CD8-positive, alpha-beta memory T cell (primary cell): ENCODE results near the gene PRPF4. TPM values are rescaled to one million over a fixed set of nuclear protein-coding genes. Genes with fewer than 3 reads are reported as not detected.
A peak's percentile ranks its signal among the peaks of the same experiment; 100 is the strongest.

Experiments
- CTCF ChIA-PET: fragments of 350-600 bp; sonication (Branson Sonifier 250); formaldehyde crosslinking; loops from one replicate; lab custom pipeline; 2021; ENCODE audit warnings: antibody characterized with exemption; lab: Charles Lee
- POLR2A ChIA-PET: fragments of 350-600 bp; sonication (Branson Sonifier 250); formaldehyde crosslinking; loops from one replicate; lab custom pipeline; 2021; ENCODE audit warnings: antibody characterized with exemption; lab: Charles Lee
- DNase-seq, 5 donors: peaks; one replicate each; pipeline versions ENCODE4 v3.0.0 to v3.0.0-alpha.2; 2020 to 2022; ENCODE audit warnings: mixed read lengths in 1 of 5
- H3K27ac ChIP-seq: one replicate; pipeline ENCODE4 v1.7.0; 2013; ENCODE audit warnings: low read depth, mild to moderate bottlenecking, low read length, moderate library complexity
- H3K27me3 ChIP-seq: 2 replicates; pipeline ENCODE4 v1.7.0; 2013; ENCODE audit warnings: low read length, mild to moderate bottlenecking; ENCODE audit not compliant: insufficient read depth, poor library complexity, severe bottlenecking
- H3K36me3 ChIP-seq: 2 replicates; pipeline ENCODE4 v1.7.0; 2013; ENCODE audit warnings: mild to moderate bottlenecking, low read length, moderate library complexity; ENCODE audit not compliant: insufficient read depth
- H3K4me1 ChIP-seq: 2 replicates; pipeline ENCODE4 v1.7.0; 2013; ENCODE audit warnings: mild to moderate bottlenecking, low read length, moderate library complexity; ENCODE audit not compliant: insufficient read depth
- H3K4me3 ChIP-seq: 2 replicates; pipeline ENCODE4 v1.7.0; 2013; ENCODE audit warnings: mild to moderate bottlenecking, low read length
- H3K9me3 ChIP-seq: 2 replicates; pipeline ENCODE4 v1.7.0; 2013; ENCODE audit warnings: mild to moderate bottlenecking, low read length
- H3K27ac Mint-ChIP-seq, 8 donors: one replicate each; pipeline ENCODE4 v1.8.0; 2020 to 2021; ENCODE audit warnings: mixed read lengths in 8 of 8, mild to moderate bottlenecking in 6 of 8, inconsistent platforms in 3 of 8, moderate library complexity in 3 of 8
- H3K27me3 Mint-ChIP-seq, 2 donors: one replicate each; pipeline ENCODE4 v1.8.0; 2020 to 2021; ENCODE audit warnings: mixed read lengths in 2 of 2, mild to moderate bottlenecking in 1 of 2, moderate library complexity in 1 of 2
- H3K36me3 Mint-ChIP-seq, 3 donors: one replicate each; pipeline ENCODE4 v1.8.0; 2020 to 2021; ENCODE audit warnings: mixed read lengths in 3 of 3, inconsistent platforms in 1 of 3, mild to moderate bottlenecking in 1 of 3
- H3K4me1 Mint-ChIP-seq, 3 donors: one replicate each; pipeline ENCODE4 v1.8.0; 2020 to 2021; ENCODE audit warnings: mixed read lengths in 3 of 3, inconsistent platforms in 1 of 3, mild to moderate bottlenecking in 1 of 3
- H3K4me3 Mint-ChIP-seq, 7 donors: one replicate each; pipeline ENCODE4 v1.8.0; 2020 to 2021; ENCODE audit warnings: mixed read lengths in 7 of 7, mild to moderate bottlenecking in 6 of 7, moderate library complexity in 4 of 7, inconsistent platforms in 2 of 7
- H3K9me3 Mint-ChIP-seq, 5 donors: one replicate each; pipeline ENCODE4 v1.8.0; 2020 to 2022; ENCODE audit warnings: mixed read lengths in 5 of 5, mild to moderate bottlenecking in 3 of 5, moderate library complexity in 2 of 5, inconsistent platforms in 1 of 5
- polyA plus RNA-seq: library from polyadenylated mRNA; unstranded; fragments of 300-500 nt; fragmentation: Illumina TruSeq; gene quantifications from one replicate; pipeline ENCODE4 v1.2.3, GENCODE V29; 2021
- total RNA-seq, 2 experiments: library from RNA; stranded (reverse); gene quantifications; one replicate each; pipeline ENCODE4 v1.2.3, GENCODE V29; 2021

Gene PRPF4
- total and polyA plus RNA-seq, 3 experiments from 2014 or later, result 27.4 to 71.4 (median 69.5) TPM

- H3K9me3 Mint-ChIP-seq, result no peaks in the 10 kb centered on the region
- ChIA-PET CTCF (interaction anchor here (0.7 to 1.7 kb wide), 2 partner anchors 177 to 387 kb away, joined by 3 to 6 read pairs; no protein-coding TSS in a partner anchor), POLR2A (no interaction called here)
- no peaks in the 10 kb centered on the region for H3K27me3 Mint-ChIP-seq
- peaks cover 4 to 75% (median 20%) of the 10 kb centered on the region in 3 donors for H3K36me3 Mint-ChIP-seq
- peaks cover 17 to 26% (median 21%) of the 10 kb centered on the region in 3 donors for H3K4me1 Mint-ChIP-seq
- H3K4me3 Mint-ChIP-seq, result no peak overlapping the region
- no peak overlapping the region for H3K27ac ChIP-seq
- peaks cover 37% of the 10 kb centered on the region for H3K36me3 ChIP-seq
- peak overlapping the region in 1 of 8 donors; percentile 2 for H3K27ac Mint-ChIP-seq
- DNase-seq, result no peak
- no peaks in the 10 kb centered on the region for H3K27me3 ChIP-seq
- H3K4me3 ChIP-seq, result no peak overlapping the region
- peaks cover 10% of the 10 kb centered on the region for H3K4me1 ChIP-seq
- H3K9me3 ChIP-seq, result no peaks in the 10 kb centered on the region
Observed at GRCh38 chr9:113269355-113269754, 6.1 kb upstream of the PRPF4 start.

DNA sequence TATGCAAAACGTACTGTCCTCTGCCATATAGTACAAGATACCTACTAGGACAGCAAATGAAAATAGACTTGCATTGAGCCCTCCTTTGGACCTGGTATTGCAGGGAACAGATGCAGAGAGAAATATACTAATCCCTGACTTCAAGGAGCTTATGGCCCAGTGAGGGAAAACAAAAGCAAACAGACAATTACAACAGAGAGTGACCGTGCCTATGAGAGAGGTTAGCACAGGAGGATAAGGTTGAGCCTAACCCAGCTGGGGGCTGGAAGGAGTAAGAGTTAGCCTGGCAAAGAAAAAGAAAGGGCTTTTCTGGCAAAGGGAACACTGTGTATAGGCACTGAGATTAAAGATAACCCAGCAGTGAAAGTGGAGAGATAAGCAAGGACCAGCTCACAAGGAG lies 5.6 kb upstream of the PRPF4 start:
- H3K36me3 ChIP-seq, result peaks cover 37% of the 10 kb centered on the region
- H3K4me1 Mint-ChIP-seq, result peaks cover 19 to 26% (median 21%) of the 10 kb centered on the region in 3 donors

GRCh38 chr9:113274474-113275156 lies 843 bp upstream of the PRPF4 start:
- Mint-ChIP-seq H3K9me3 (no peaks in the 10 kb centered on the region), H3K4me3 (no peak overlapping the region), H3K4me1 (peaks cover 25 to 36% (median 34%) of the 10 kb centered on the region in 3 donors), H3K27me3 (no peaks in the 10 kb centered on the region), H3K27ac (no peak overlapping the region), H3K36me3 (peaks cover 6 to 57% (median 17%) of the 10 kb centered on the region in 3 donors)
- peak overlapping the region; percentile 92 for H3K4me3 ChIP-seq
- DNase-seq, result peak in 3 of 5 donors; percentile 18 to 63 (median 55)
- no peaks in the 10 kb centered on the region for H3K9me3 ChIP-seq
- H3K4me1 ChIP-seq, result peaks cover 23% of the 10 kb centered on the region
- CTCF ChIA-PET, result interaction anchor here (0.6 to 5.1 kb wide), 24 partner anchors 8 to 382 kb away, joined by 3 to 67 read pairs (median 4); partner anchors contain the start of genes ALAD, C9orf43, FKBP15 and HDHD3
- POLR2A ChIA-PET, result interaction anchor here (0.5 to 1.7 kb wide), 4 partner anchors 54 to 1656 kb away, joined by 3 to 15 read pairs (median 5); partner anchors contain the start of genes C9orf43, FKBP15, POLE3 and SLC31A1
- H3K36me3 ChIP-seq, result peaks cover 44% of the 10 kb centered on the region
- H3K27me3 ChIP-seq, result no peaks in the 10 kb centered on the region
- peak overlapping the region; percentile 95 for H3K27ac ChIP-seq

More for the DNA sequence above, 5.6 kb upstream of the PRPF4 start:
- ChIA-PET CTCF (interaction anchor here (0.7 to 1.7 kb wide), 2 partner anchors 176 to 386 kb away, joined by 3 to 6 read pairs; no protein-coding TSS in a partner anchor), POLR2A (no interaction called here)
- Histone ChIP-seq H3K4me1 (peaks cover 15% of the 10 kb centered on the region), H3K27me3 (no peaks in the 10 kb centered on the region), H3K27ac (no peak overlapping the region), H3K4me3 (no peak overlapping the region), H3K9me3 (no peaks in the 10 kb centered on the region)
- Mint-ChIP-seq H3K36me3 (peaks cover 4 to 75% (median 20%) of the 10 kb centered on the region in 3 donors), H3K9me3 (no peaks in the 10 kb centered on the region), H3K27me3 (no peaks in the 10 kb centered on the region), H3K27ac (peak overlapping the region in 4 of 8 donors; percentile 2 to 58 (median 49)), H3K4me3 (no peak overlapping the region)
- DNase-seq, result no peak

GRCh38 chr9:113278840-113279239 lies 3.4 kb downstream of the PRPF4 start:
- H3K27me3 Mint-ChIP-seq, result no peaks in the 10 kb centered on the region
- Histone ChIP-seq H3K27me3 (no peaks in the 10 kb centered on the region), H3K4me3 (no peak overlapping the region), H3K36me3 (peaks cover 49% of the 10 kb centered on the region), H3K4me1 (peaks cover 23% of the 10 kb centered on the region), H3K27ac (no peak overlapping the region), H3K9me3 (no peaks in the 10 kb centered on the region)
- H3K9me3 Mint-ChIP-seq, result no peaks in the 10 kb centered on the region
- no peak overlapping the region for H3K4me3 Mint-ChIP-seq
- peak overlapping the region in 6 of 8 donors; percentile 2 to 67 (median 35) for H3K27ac Mint-ChIP-seq
- ChIA-PET CTCF (no interaction called here), POLR2A (no interaction called here)
- DNase-seq, result no peak
- H3K4me1 Mint-ChIP-seq, result peaks cover 29 to 35% (median 32%) of the 10 kb centered on the region in 3 donors
- peaks cover 13 to 62% (median 25%) of the 10 kb centered on the region in 3 donors for H3K36me3 Mint-ChIP-seq

DNA sequence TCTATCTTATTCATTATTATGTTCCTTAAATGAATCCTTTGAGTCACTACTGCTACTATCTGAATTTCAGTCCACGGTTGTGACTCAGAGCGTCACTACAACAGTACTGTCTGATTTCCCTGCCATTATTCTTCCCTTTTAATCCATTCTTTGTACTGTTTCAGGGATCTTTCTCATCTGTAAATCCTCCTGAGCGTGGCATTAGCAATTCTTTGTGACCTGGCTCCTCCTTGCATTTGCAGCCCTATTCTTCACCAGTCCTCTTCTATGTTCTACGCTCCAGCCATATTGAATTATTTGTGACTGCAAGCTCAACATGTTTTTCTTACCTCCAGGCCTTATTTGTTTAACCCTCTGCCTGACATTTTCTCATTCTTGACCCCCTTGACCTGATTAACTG lies 5.9 kb downstream of the PRPF4 start:
- CTCF ChIA-PET, result interaction anchor here (1.0 kb wide), 1 partner anchor 9 kb away, joined by 3 read pairs; no protein-coding TSS in a partner anchor
- Histone ChIP-seq H3K9me3 (no peaks in the 10 kb centered on the region), H3K4me3 (no peak overlapping the region), H3K27me3 (no peaks in the 10 kb centered on the region), H3K27ac (no peak overlapping the region), H3K4me1 (peaks cover 6% of the 10 kb centered on the region), H3K36me3 (peaks cover 68% of the 10 kb centered on the region)
- H3K36me3 Mint-ChIP-seq, result peaks cover 21 to 78% (median 35%) of the 10 kb centered on the region in 3 donors
- H3K27me3 Mint-ChIP-seq, result no peaks in the 10 kb centered on the region
- H3K4me3 Mint-ChIP-seq, result peak overlapping the region in 1 of 7 donors; percentile 31
- peaks cover 23 to 35% (median 32%) of the 10 kb centered on the region in 3 donors for H3K4me1 Mint-ChIP-seq
- no peaks in the 10 kb centered on the region for H3K9me3 Mint-ChIP-seq
- POLR2A ChIA-PET, result no interaction called here
- H3K27ac Mint-ChIP-seq, result peak overlapping the region in 6 of 8 donors; percentile 16 to 68 (median 54)
- no peak for DNase-seq

DNA sequence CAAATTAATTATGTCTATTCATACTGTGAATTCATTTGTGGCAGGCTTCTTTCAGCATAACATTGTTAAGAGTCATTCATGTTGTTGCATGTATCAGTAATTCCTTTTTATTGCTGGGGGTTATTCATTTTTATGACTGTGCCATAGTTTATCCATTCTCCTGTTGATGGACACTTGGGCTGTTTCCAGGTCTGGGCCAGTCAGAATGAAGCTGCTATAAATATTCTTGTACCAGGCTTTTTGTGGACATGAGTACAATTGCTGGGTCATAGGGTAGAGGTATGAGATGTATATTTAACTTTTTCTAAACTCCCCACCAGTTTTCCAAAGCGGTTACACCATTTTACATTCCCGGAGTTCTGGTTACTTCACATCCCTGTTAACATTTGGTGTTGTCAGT lies 13.6 kb downstream of the PRPF4 start:
- CTCF ChIA-PET, result no interaction called here
- Histone ChIP-seq H3K4me1 (no peaks in the 10 kb centered on the region), H3K4me3 (no peak overlapping the region), H3K9me3 (no peaks in the 10 kb centered on the region), H3K27me3 (no peaks in the 10 kb centered on the region), H3K36me3 (peaks cover 64% of the 10 kb centered on the region), H3K27ac (no peak overlapping the region)
- Mint-ChIP-seq H3K27me3 (no peaks in the 10 kb centered on the region), H3K36me3 (peaks cover 8 to 90% (median 38%) of the 10 kb centered on the region in 3 donors), H3K4me1 (no peaks in the 10 kb centered on the region), H3K9me3 (no peaks in the 10 kb centered on the region), H3K27ac (peak overlapping the region in 1 of 8 donors; percentile 64), H3K4me3 (no peak overlapping the region)
- POLR2A ChIA-PET, result no interaction called here
- DNase-seq, result no peak

DNA sequence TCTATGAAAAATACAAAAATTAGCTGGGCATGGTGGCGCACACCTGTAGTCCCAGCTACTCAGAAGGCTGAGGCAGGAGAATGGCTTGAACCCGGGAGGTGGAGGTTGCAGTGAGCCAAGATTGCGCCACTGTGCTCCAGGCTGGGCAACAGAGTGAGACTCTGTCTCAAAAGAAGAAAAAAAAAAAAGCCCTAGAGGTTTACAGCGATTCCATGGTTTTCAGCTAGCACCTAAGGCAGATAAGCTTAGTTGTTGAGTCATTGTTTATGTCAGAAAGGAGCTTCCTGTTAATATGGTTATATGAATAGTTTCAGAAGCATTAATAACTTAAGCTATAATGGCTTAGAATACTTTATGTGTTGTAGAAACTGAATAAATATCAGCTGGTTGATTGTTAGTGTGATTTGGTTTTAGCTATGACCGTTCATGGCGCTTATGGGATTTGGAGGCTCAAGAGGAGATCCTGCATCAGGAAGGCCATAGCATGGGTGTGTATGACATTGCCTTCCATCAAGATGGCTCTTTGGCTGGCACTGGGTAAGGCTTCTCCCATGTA lies 14.7 kb downstream of the PRPF4 start:
- DNase-seq, result no peak
- Mint-ChIP-seq H3K9me3 (no peaks in the 10 kb centered on the region), H3K36me3 (peaks cover 0 to 80% (median 30%) of the 10 kb centered on the region in 3 donors), H3K27ac (peak overlapping the region in 4 of 8 donors; percentile 33 to 76 (median 62)), H3K4me1 (no peaks in the 10 kb centered on the region), H3K4me3 (no peak overlapping the region), H3K27me3 (no peaks in the 10 kb centered on the region)
- no peaks in the 10 kb centered on the region for H3K27me3 ChIP-seq
- H3K9me3 ChIP-seq, result no peaks in the 10 kb centered on the region
- ChIA-PET CTCF (interaction anchor here (1.0 kb wide), 1 partner anchor 17 kb away, joined by 3 read pairs; no protein-coding TSS in a partner anchor), POLR2A (interaction anchor here (0.6 kb wide), 1 partner anchor 87 kb away, joined by 3 read pairs; the partner anchor contains the start of gene HDHD3)
- no peak overlapping the region for H3K4me3 ChIP-seq
- no peaks in the 10 kb centered on the region for H3K4me1 ChIP-seq
- peaks cover 54% of the 10 kb centered on the region for H3K36me3 ChIP-seq
- no peak overlapping the region for H3K27ac ChIP-seq
